HCT116 (cell line): ENCODE data around the gene FBXL4. TPM values are rescaled to one million over a fixed set of nuclear protein-coding genes. Genes with fewer than 3 reads are reported as not detected.

Experiments
- ATAC-seq: fragments of 200-7000 bp; cut with Tn5 transposase; 2 replicates; pipeline ENCODE4 v1.9.1; 2020; ENCODE audit warnings: mild to moderate bottlenecking, moderate library complexity
- BruUV-seq: library from RNA; stranded (reverse); fragments of 400-500 nt; replicated peaks from 2 replicates; lab custom pipeline; 2021; lab: Mats Ljungman, UMichigan
- CTCF ChIA-PET: fragments of 300-600 bp; sonication (Branson Sonifier 250); formaldehyde crosslinking; loops from one replicate; lab custom pipeline; 2021; ENCODE audit warnings: antibody characterized with exemption; lab: Charles Lee
- POLR2A ChIA-PET: fragments of 300-600, 350-600 bp; sonication (Branson Sonifier 250); formaldehyde crosslinking; loops from one replicate; lab custom pipeline; 2021; ENCODE audit warnings: antibody characterized with exemption; lab: Charles Lee
- RAD21 ChIA-PET, 2 experiments: fragments of 300-600 bp; sonication (Branson Sonifier 250); formaldehyde crosslinking; loops; one replicate each; lab custom pipeline; 2023; ENCODE audit warnings: low total read pairs in 2 of 2; ENCODE audit not compliant: uncharacterized antibody in 2 of 2, unreplicated experiment in 2 of 2, low non-redundant PET in 1 of 2; lab: Charles Lee
- DNase-seq: peaks from one replicate; pipeline ENCODE4 v3.0.0-alpha.2; 2010; ENCODE audit warnings: low read depth, low spot score
- H2AFZ ChIP-seq: fragments of 200-600 bp; shearing (Covaris generic), sonication (generic); 2 replicates; pipeline ENCODE4 v1.6.1; 2017; ENCODE audit warnings: low read depth, mixed run types, mixed read lengths, antibody characterized with exemption, low read length; ENCODE audit not compliant: poor library complexity, severe bottlenecking
- H3K27ac ChIP-seq: 2 replicates; pipeline ENCODE4 v1.5.1; 2012; ENCODE audit warnings: low read depth, low read length
- H3K27me3 ChIP-seq: fragments of 200-600 bp; sonication (generic); 2 replicates; pipeline ENCODE4 v1.6.1; 2016; ENCODE audit warnings: mixed run types, low read length, mixed read lengths; ENCODE audit not compliant: insufficient read depth
- H3K36me3 ChIP-seq, 2 experiments: fragments of 200-500 bp in 1 of 2; fragments of 200-600 bp in 1 of 2; sonication (Bioruptor generic) in 1 of 2; sonication (generic) in 1 of 2; 2 replicates each; pipeline versions ENCODE4 v1.5.1 to v1.6.1; 2014 to 2016; ENCODE audit warnings: low read length in 2 of 2, inconsistent platforms in 1 of 2, mixed read lengths in 1 of 2, mixed run types in 1 of 2; ENCODE audit not compliant: insufficient read depth in 2 of 2, control insufficient read depth in 1 of 2
- H3K4me1 ChIP-seq, 2 experiments: fragments of 200-600 bp in 1 of 2; sonication (generic) in 1 of 2; 2 replicates each; pipeline versions ENCODE4 v1.5.1 to v1.6.1; 2012 to 2017; ENCODE audit warnings: low read length in 2 of 2, inconsistent platforms in 1 of 2, mild to moderate bottlenecking in 1 of 2, mixed read lengths in 1 of 2, mixed run types in 1 of 2, moderate library complexity in 1 of 2; ENCODE audit not compliant: insufficient read depth in 2 of 2, control insufficient read depth in 1 of 2
- H3K4me2 ChIP-seq: fragments of 200-600 bp; sonication (generic); 2 replicates; pipeline ENCODE4 v1.6.1; 2017; ENCODE audit warnings: mixed run types, low read length, mixed read lengths
- H3K4me3 ChIP-seq, 2 experiments: fragments of 200-600 bp in 1 of 2; sonication (generic) in 1 of 2; replicated peaks in 1 of 2; 2 replicates each; pipeline ENCODE4 v1.5.1; 2011 to 2016; ENCODE audit warnings: low read length in 2 of 2, control low read depth in 1 of 2, low read depth in 1 of 2, mild to moderate bottlenecking in 1 of 2, mixed read lengths in 1 of 2, mixed run types in 1 of 2
- H3K79me2 ChIP-seq: fragments of 200-600 bp; sonication (generic); 2 replicates; pipeline ENCODE4 v1.6.1; 2017; ENCODE audit warnings: mild to moderate bottlenecking, mixed run types, low read length, moderate library complexity, mixed read lengths; ENCODE audit not compliant: insufficient read depth
- H3K9ac ChIP-seq: fragments of 200-600 bp; sonication (generic); 2 replicates; pipeline ENCODE4 v1.6.1; 2016; ENCODE audit warnings: low read length, mixed read lengths
- H3K9me2 ChIP-seq: fragments of 200-600 bp; sonication (generic), shearing (Covaris generic); 2 replicates; pipeline ENCODE4 v1.6.1; 2017; ENCODE audit warnings: mixed run types, mild to moderate bottlenecking, moderate library complexity; ENCODE audit not compliant: insufficient read depth
- H3K9me3 ChIP-seq, 2 experiments: fragments of 200-500 bp in 1 of 2; fragments of 200-600 bp in 1 of 2; sonication (Bioruptor generic) in 1 of 2; sonication (generic) in 1 of 2; 2 replicates each; pipeline ENCODE4 v1.6.1; 2014 to 2017; ENCODE audit warnings: low read length in 2 of 2, mixed read lengths in 2 of 2, inconsistent platforms in 1 of 2, low read depth in 1 of 2, mild to moderate bottlenecking in 1 of 2, mixed run types in 1 of 2, moderate library complexity in 1 of 2; ENCODE audit not compliant: control insufficient read depth in 1 of 2, insufficient read depth in 1 of 2
- H4K20me1 ChIP-seq: fragments of 200-600 bp; sonication (generic), shearing (Covaris generic); 2 replicates; pipeline ENCODE4 v1.6.1; 2017; ENCODE audit warnings: mixed run types, mild to moderate bottlenecking, moderate library complexity; ENCODE audit not compliant: insufficient read depth
- ATF3 ChIP-seq: IDR thresholded peaks from 2 replicates; pipeline ENCODE4 v1.6.1; 2012
- CBX3 ChIP-seq: IDR thresholded peaks from 2 replicates; pipeline ENCODE4 v1.6.1; 2012; ENCODE audit warnings: low read depth
- CEBPB ChIP-seq: IDR thresholded peaks from 2 replicates; pipeline ENCODE4 v1.6.1; 2012; ENCODE audit warnings: low read depth
- CTCF ChIP-seq, 3 experiments: fragments of 200-600 bp in 1 of 3; sonication (generic) in 1 of 3; IDR thresholded peaks in 2 of 3; conservative IDR thresholded peaks in 1 of 3; 2 replicates each; pipeline ENCODE4 v1.5.1; 2012 to 2017; ENCODE audit warnings: low read depth in 2 of 3, low read length in 2 of 3, antibody characterized with exemption in 1 of 3, borderline replicate concordance in 1 of 3, control low read depth in 1 of 3, mild to moderate bottlenecking in 1 of 3, mixed read lengths in 1 of 3, mixed run types in 1 of 3, moderate library complexity in 1 of 3; ENCODE audit not compliant: insufficient read depth in 1 of 3
- EGR1 ChIP-seq: IDR thresholded peaks from 2 replicates; pipeline ENCODE4 v1.6.1; 2012; ENCODE audit warnings: low read depth
- ELF1 ChIP-seq: IDR thresholded peaks from 2 replicates; pipeline ENCODE4 v1.6.1; 2012; ENCODE audit warnings: low read depth, borderline replicate concordance
- FOSL1 ChIP-seq: IDR thresholded peaks from 2 replicates; pipeline ENCODE4 v1.6.1; 2012; ENCODE audit warnings: low read depth
- POLR2AphosphoS5 ChIP-seq: IDR thresholded peaks from 2 replicates; pipeline ENCODE4 v1.6.1; 2011; ENCODE audit warnings: mild to moderate bottlenecking, low read depth, low read length, moderate library complexity
- RAD21 ChIP-seq: IDR thresholded peaks from 2 replicates; pipeline ENCODE4 v1.6.1; 2012; ENCODE audit warnings: low read depth, mild to moderate bottlenecking
- SIN3A ChIP-seq: IDR thresholded peaks from 2 replicates; pipeline ENCODE4 v1.6.1; 2012; ENCODE audit warnings: low read depth
- SP1 ChIP-seq: IDR thresholded peaks from 2 replicates; pipeline ENCODE4 v1.6.1; 2012; ENCODE audit warnings: low read depth
- SRF ChIP-seq: IDR thresholded peaks from 2 replicates; pipeline ENCODE4 v1.6.1; 2012; ENCODE audit warnings: low read depth
- TCF7L2 ChIP-seq: IDR thresholded peaks from 2 replicates; pipeline ENCODE4 v1.7.0; 2011; ENCODE audit warnings: borderline replicate concordance, inconsistent platforms; ENCODE audit not compliant: insufficient read depth, insufficient read length; ENCODE audit errors: extremely low read depth
- ZFX ChIP-seq: fragments of 450-650 bp; IDR thresholded peaks from 2 replicates; pipeline ENCODE4 v1.6.1; 2017
- ZNF274 ChIP-seq: fragments of 200-500 bp; sonication (Bioruptor generic); IDR thresholded peaks from 2 replicates; pipeline ENCODE4 v1.6.1; 2014; ENCODE audit warnings: mild to moderate bottlenecking, low read depth, low read length, inconsistent platforms
- intact Hi-C: fragments of 100-400 bp; cut with micrococcal nuclease; formaldehyde crosslinking; loops from 2 replicates; pipeline ENCODE4 v1.10.0; 2022
- total RNA-seq: library from RNA; stranded (reverse); gene quantifications from one replicate; pipeline ENCODE4 v1.2.1, GENCODE V29; 2021; ENCODE audit not compliant: unreplicated experiment
- TF ChIP-seq, protein P1 (sequence below): IDR thresholded peaks from 2 replicates; pipeline ENCODE4 v1.6.1; 2012
- TF ChIP-seq, protein P2 (sequence below): IDR thresholded peaks from 2 replicates; pipeline ENCODE4 v1.6.1; 2012; ENCODE audit warnings: low read depth

FBXL4 gene
- total RNA-seq, 1 experiment from 2014 or later, result 15.7 TPM

- intact Hi-C loops, result no loop called here
- Histone ChIP-seq H3K4me3 (no peak overlapping the region), H3K9me2 (no peaks in the 10 kb centered on the region), H2AFZ (no peak overlapping the region), H4K20me1 (no peaks in the 10 kb centered on the region), H3K27ac (no peak overlapping the region), H3K9me3 (no peaks in the 10 kb centered on the region), H3K27me3 (peaks cover 15% of the 10 kb centered on the region; the same call in 1 of the 2 replicates), H3K36me3 (no peaks in the 10 kb centered on the region), H3K4me1 (peaks cover 5 to 8% of the 10 kb centered on the region in 2 experiments; a peak in 3 of 4 replicates), H3K9ac (no peak overlapping the region), H3K4me2 (no peak overlapping the region), H3K79me2 (no peaks in the 10 kb centered on the region)
- POLR2A ChIA-PET, result interaction anchor here (1.8 kb wide), 1 partner anchor 11 kb away, joined by 8 read pairs; the partner anchor contains the start of gene FBXL4
- no peak for TF ChIP-seq SRF
- TF ChIP-seq RAD21, result no peak
- TF ChIP-seq TCF7L2, result no peak
- TF ChIP-seq ATF3, result no peak
- no peak for TF ChIP-seq EGR1
- TF ChIP-seq SP1, result no peak
- TF ChIP-seq CBX3, result no peak
- no peak for TF ChIP-seq SIN3A
- no peak for TF ChIP-seq ZNF274
- TF ChIP-seq CEBPB, result no peak
- TF ChIP-seq CTCF (IDR thresholded peaks at IDR 0.05 in 2 of 3, conservative IDR thresholded peaks at IDR 0.05 in 1 of 3; ENCODE audit: borderline replicate concordance in 1 of 3, insufficient read depth in 1 of 3, low read depth in 2 of 3, low read length in 2 of 3), result no peak
- no peak for TF ChIP-seq FOSL1
- no peak for TF ChIP-seq POLR2AphosphoS5
- TF ChIP-seq ZFX, result no peak
- TF ChIP-seq, protein P1, sequence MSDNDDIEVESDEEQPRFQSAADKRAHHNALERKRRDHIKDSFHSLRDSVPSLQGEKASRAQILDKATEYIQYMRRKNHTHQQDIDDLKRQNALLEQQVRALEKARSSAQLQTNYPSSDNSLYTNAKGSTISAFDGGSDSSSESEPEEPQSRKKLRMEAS, result no peak
- TF ChIP-seq, protein P2, sequence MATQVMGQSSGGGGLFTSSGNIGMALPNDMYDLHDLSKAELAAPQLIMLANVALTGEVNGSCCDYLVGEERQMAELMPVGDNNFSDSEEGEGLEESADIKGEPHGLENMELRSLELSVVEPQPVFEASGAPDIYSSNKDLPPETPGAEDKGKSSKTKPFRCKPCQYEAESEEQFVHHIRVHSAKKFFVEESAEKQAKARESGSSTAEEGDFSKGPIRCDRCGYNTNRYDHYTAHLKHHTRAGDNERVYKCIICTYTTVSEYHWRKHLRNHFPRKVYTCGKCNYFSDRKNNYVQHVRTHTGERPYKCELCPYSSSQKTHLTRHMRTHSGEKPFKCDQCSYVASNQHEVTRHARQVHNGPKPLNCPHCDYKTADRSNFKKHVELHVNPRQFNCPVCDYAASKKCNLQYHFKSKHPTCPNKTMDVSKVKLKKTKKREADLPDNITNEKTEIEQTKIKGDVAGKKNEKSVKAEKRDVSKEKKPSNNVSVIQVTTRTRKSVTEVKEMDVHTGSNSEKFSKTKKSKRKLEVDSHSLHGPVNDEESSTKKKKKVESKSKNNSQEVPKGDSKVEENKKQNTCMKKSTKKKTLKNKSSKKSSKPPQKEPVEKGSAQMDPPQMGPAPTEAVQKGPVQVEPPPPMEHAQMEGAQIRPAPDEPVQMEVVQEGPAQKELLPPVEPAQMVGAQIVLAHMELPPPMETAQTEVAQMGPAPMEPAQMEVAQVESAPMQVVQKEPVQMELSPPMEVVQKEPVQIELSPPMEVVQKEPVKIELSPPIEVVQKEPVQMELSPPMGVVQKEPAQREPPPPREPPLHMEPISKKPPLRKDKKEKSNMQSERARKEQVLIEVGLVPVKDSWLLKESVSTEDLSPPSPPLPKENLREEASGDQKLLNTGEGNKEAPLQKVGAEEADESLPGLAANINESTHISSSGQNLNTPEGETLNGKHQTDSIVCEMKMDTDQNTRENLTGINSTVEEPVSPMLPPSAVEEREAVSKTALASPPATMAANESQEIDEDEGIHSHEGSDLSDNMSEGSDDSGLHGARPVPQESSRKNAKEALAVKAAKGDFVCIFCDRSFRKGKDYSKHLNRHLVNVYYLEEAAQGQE, result no peak
- TF ChIP-seq ELF1, result no peak
- ATAC-seq, result no peak
- RAD21 ChIA-PET, result no interaction called here
- CTCF ChIA-PET, result no interaction called here
- no peak for DNase-seq
- BruUV-seq, result no TSS peak
These were observed 11.0 kb upstream of the FBXL4 start for GRCh38 chr6:98958776-98959175.
